ENCODE data around the gene ERC2.

The ERC2 gene

GRCh38 chr3:56411166-56411565 is 57.1 kb downstream of the ERC2 start:
- no peak for ATAC-seq (ENCODE audit: low read depth)
- Histone ChIP-seq H3K27me3 (ENCODE audit: insufficient read depth, poor library complexity, severe bottlenecking) (no peaks in the 10 kb centered on the region), H3K9me3 (ENCODE audit: severe bottlenecking) (no peaks in the 10 kb centered on the region), H3K4me1 (ENCODE audit: insufficient read depth, poor library complexity, severe bottlenecking) (no peaks in the 10 kb centered on the region), H3K27ac (ENCODE audit: poor library complexity, severe bottlenecking) (no peak overlapping the region), H3K4me3 (ENCODE audit: severe bottlenecking) (no peak overlapping the region), H3K36me3 (ENCODE audit: low read depth) (no peaks in the 10 kb centered on the region)
- no peak for DNase-seq (ENCODE audit: low spot score)
- no peak for TF ChIP-seq CTCF (IDR thresholded peaks at IDR 0.05; ENCODE audit: poor library complexity, severe bottlenecking)

GRCh38 chr3:56410576-56410975 is 57.7 kb downstream of the ERC2 start:
- TF ChIP-seq CTCF (IDR thresholded peaks at IDR 0.05; ENCODE audit: poor library complexity, severe bottlenecking): no peak
- no peak overlapping the region for H3K27ac ChIP-seq (ENCODE audit: poor library complexity, severe bottlenecking)
- no peaks in the 10 kb centered on the region for H3K4me1 ChIP-seq (ENCODE audit: insufficient read depth, poor library complexity, severe bottlenecking)
- H3K9me3 ChIP-seq (ENCODE audit: severe bottlenecking): no peaks in the 10 kb centered on the region
- DNase-seq (ENCODE audit: low spot score): no peak
- ATAC-seq (ENCODE audit: low read depth): no peak
- no peak overlapping the region for H3K4me3 ChIP-seq (ENCODE audit: severe bottlenecking)
- H3K27me3 ChIP-seq (ENCODE audit: insufficient read depth, poor library complexity, severe bottlenecking): no peaks in the 10 kb centered on the region
- no peaks in the 10 kb centered on the region for H3K36me3 ChIP-seq (ENCODE audit: low read depth)

GRCh38 chr3:56409790-56410189 is 58.5 kb downstream of the ERC2 start:
- ATAC-seq (ENCODE audit: low read depth): no peak
- no peak for DNase-seq (ENCODE audit: low spot score)
- H3K4me3 ChIP-seq (ENCODE audit: severe bottlenecking): no peak overlapping the region
- no peak for TF ChIP-seq CTCF (IDR thresholded peaks at IDR 0.05; ENCODE audit: poor library complexity, severe bottlenecking)
- no peak overlapping the region for H3K27ac ChIP-seq (ENCODE audit: poor library complexity, severe bottlenecking)
- H3K4me1 ChIP-seq (ENCODE audit: insufficient read depth, poor library complexity, severe bottlenecking): no peaks in the 10 kb centered on the region
- no peaks in the 10 kb centered on the region for H3K27me3 ChIP-seq (ENCODE audit: insufficient read depth, poor library complexity, severe bottlenecking)
- no peaks in the 10 kb centered on the region for H3K36me3 ChIP-seq (ENCODE audit: low read depth)
- no peaks in the 10 kb centered on the region for H3K9me3 ChIP-seq (ENCODE audit: severe bottlenecking)

- no peak for ATAC-seq (ENCODE audit: low read depth)
- DNase-seq (ENCODE audit: low spot score): no peak
Observed at GRCh38 chr3:56408761-56409196, 59.5 kb downstream of the ERC2 start.

More at GRCh38 chr3:56408761-56409196, 59.5 kb downstream of the ERC2 start:
- no peak overlapping the region for H3K27ac ChIP-seq (ENCODE audit: poor library complexity, severe bottlenecking)
- no peak for TF ChIP-seq CTCF (IDR thresholded peaks at IDR 0.05; ENCODE audit: poor library complexity, severe bottlenecking)
- no peaks in the 10 kb centered on the region for H3K4me1 ChIP-seq (ENCODE audit: insufficient read depth, poor library complexity, severe bottlenecking)
- H3K9me3 ChIP-seq (ENCODE audit: severe bottlenecking): no peaks in the 10 kb centered on the region
- no peak overlapping the region for H3K4me3 ChIP-seq (ENCODE audit: severe bottlenecking)
- H3K27me3 ChIP-seq (ENCODE audit: insufficient read depth, poor library complexity, severe bottlenecking): no peaks in the 10 kb centered on the region
- H3K36me3 ChIP-seq (ENCODE audit: low read depth): no peaks in the 10 kb centered on the region

All from RWPE2 (cell line).